Motor neuron (in vitro differentiated cells): ENCODE results near the gene CR1. TPM values are rescaled to one million over a fixed set of nuclear protein-coding genes. Genes with fewer than 3 reads are reported as not detected.
"Not testable (repeated sequence)": the region's sequence is repeated elsewhere in the genome, so short reads cannot be mapped to it uniquely, and the experiment has no call there.

ENCODE experiments used
- ATAC-seq, 8 experiments: fragments of 200-7000 bp; cut with Tn5 transposase; replicated peaks in 6 of 8; 2 replicates each; pipeline ENCODE4 v1.8.0; 2021; ENCODE audit warnings: mild to moderate bottlenecking in 8 of 8, moderate library complexity in 8 of 8
- H3K27ac ChIP-seq, 2 donors: fragments of 250-450 bp; sonication (Bioruptor Pico); 2 replicates each; pipeline ENCODE4 v1.9.0; 2021; ENCODE audit warnings: antibody characterized with exemption in 2 of 2, mild to moderate bottlenecking in 2 of 2, moderate library complexity in 1 of 2
- H3K4me1 ChIP-seq, 2 donors: fragments of 250-450 bp; sonication (Bioruptor Pico); replicated peaks in 1 of 2; 2 replicates each; pipeline ENCODE4 v1.6.1; 2021; ENCODE audit warnings: antibody characterized with exemption in 2 of 2, mild to moderate bottlenecking in 2 of 2, moderate library complexity in 1 of 2
- H3K4me3 ChIP-seq, 5 donors: fragments of 250-450 bp; sonication (Bioruptor Pico); 2 replicates each; pipeline ENCODE4 v1.9.0; 2021; ENCODE audit warnings: antibody characterized with exemption in 5 of 5, mild to moderate bottlenecking in 5 of 5, moderate library complexity in 4 of 5
- WGBS, 10 experiments: fragments of 450-650 bp; shearing (Covaris generic); methylation state at CpG; one replicate each; pipeline ENCODE4 v1.0.0; 2022; 5-methylcytosine and 5-hydroxymethylcytosine counted together
- in situ Hi-C, 9 experiments: fragments of 400-800 bp; cut with MboI; loops; one replicate each; pipeline ENCODE4 v1.15.0; 2021; ENCODE audit warnings: low sequenced_read_pairs in 9 of 9, low pct_unique_long_range_greater_than_20kb in 2 of 9; ENCODE audit not compliant: unreplicated experiment in 9 of 9
- total RNA-seq, 8 experiments: library from RNA; unstranded; fragments of 300-600 nt; gene quantifications; 2 replicates each; pipeline versions ENCODE4 v1.2.3 to v1.2.4, GENCODE V29; 2022

CR1 gene
- total RNA-seq, 8 experiments from 2014 or later: 0.05 to 1.1 (median 0.25) TPM; not detected in 2

DNA sequence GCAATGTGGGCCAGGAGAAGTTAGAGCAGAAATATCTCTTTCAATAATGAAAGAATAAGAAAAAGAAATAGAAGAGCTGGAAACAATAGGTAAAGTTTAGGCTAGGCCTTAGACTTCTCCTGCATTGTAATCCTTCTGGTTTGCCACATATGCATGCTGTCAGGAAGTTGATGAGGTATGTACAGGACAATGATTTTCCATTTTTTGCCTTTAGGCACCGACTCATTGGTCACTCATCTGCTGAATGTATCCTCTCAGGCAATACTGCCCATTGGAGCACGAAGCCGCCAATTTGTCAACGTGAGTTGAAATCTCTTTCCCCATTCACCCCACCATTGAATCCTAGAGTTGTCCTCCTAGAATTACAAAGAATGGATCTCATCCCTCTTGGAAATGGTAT, 79.4 kb downstream of the CR1 start:
- not testable (repeated sequence) for H3K4me3 ChIP-seq, ATAC-seq, H3K27ac ChIP-seq, H3K4me1 ChIP-seq
- in situ Hi-C loops: loop anchor here in 1 of 9 experiments (25.0 kb wide), 1 partner anchor 112 kb away; no protein-coding TSS in a partner anchor
- 40 to 100% (median 83%) methylated on average over 1 to 4 of the region's 4 CpGs; no CpG with 5 or more reads in 2 of the 10 experiments for WGBS, 10 experiments

DNA sequence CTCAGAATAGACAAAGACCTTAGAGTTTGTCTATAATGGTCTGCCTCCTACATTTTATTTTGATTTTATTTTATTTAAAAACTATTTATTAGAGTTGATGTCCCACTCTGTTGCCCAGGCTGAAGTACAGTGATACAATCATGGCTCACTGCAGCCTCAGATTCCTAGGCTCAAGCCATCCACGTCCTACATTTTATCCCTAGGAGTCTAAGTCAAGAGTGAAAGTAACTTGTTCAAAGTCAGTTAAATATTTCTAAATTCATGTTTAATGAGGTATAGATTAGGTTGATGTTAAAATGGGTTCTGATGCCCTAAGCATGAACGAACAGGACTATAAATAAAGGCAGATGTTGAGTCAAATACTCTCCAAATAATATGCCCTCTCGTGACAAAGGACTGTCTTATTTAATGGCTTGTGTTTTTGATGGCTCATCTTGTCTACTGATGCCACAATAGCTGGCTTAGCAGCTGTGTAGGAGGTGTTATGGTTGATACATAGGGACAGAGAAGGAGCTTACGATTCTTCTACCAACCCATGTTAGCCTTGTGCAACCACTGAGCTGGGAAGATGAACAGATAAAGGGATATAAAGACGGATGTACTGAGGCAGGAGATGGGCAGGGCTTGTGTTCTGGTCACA, 83.0 kb downstream of the CR1 start:
- H3K27ac ChIP-seq: no peak overlapping the region
- ATAC-seq: no peak
- in situ Hi-C loops: loop anchor here in 1 of 9 experiments (25.0 kb wide), 1 partner anchor 108 kb away; no protein-coding TSS in a partner anchor
- 10 to 84% (median 56%) methylated on average over 1 to 5 of the region's 5 CpGs for WGBS, 10 experiments
- no peak overlapping the region for H3K4me3 ChIP-seq
- no peaks in the 10 kb centered on the region for H3K4me1 ChIP-seq

DNA sequence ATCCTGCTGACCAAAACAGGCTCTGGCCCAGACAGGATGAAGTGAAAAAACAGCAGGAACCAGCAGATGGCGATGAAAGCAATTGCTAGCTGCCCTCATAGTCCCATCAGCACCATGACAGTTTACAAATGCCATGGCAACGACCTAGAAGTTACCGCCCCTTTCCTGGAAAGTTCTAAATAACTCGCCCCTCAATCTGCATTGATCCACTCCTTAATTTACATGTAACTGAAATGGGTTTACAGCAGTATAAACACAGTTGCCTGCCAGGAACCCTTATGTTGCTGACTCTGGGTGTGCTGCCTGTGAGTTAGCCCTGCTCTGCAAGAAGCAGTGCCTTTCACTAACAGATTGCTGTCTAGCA, 83.5 kb downstream of the CR1 start:
- WGBS, 10 experiments: 0 to 36% (median 9%) methylated on average over 3 to 4 of the region's 4 CpGs; no CpG with 5 or more reads in 4 of the 10 experiments
- no peak overlapping the region for H3K4me3 ChIP-seq
- no peak overlapping the region for H3K27ac ChIP-seq
- in situ Hi-C loops: loop anchor here in 1 of 9 experiments (25.0 kb wide), 1 partner anchor 108 kb away; no protein-coding TSS in a partner anchor
- no peaks in the 10 kb centered on the region for H3K4me1 ChIP-seq
- peak; percentile 32 to 98 (median 68) for ATAC-seq

DNA sequence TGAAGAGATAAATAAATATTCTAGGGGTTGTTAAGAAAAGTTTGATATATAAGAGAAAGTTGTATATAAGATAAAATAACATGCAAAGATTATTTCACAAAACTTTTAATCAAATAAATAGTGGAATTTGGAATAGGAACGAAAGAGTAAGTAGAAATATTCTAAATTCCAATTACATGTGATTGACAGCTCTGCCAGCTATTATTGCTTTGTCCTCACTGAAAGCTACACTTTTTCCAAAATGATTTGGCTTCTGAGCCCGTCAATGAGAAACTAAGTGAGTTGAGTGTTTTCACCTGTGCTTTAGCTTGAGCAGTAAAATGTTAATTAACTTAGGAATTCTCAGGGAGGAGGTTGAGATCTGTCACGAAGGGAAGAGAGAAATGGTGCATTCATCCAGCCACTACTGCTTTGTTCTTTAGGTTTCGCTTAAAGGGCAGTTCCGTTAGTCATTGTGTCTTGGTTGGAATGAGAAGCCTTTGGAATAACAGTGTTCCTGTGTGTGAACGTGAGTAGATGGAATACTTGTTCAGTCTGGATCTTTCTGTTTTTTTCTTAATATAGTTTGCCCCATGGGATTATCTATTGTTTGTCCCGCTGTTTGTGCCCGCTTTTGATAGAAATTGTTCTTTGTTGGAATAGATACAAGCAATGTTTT, 85.7 kb downstream of the CR1 start:
- Histone ChIP-seq H3K27ac (no peak overlapping the region), H3K4me1 (no peaks in the 10 kb centered on the region), H3K4me3 (no peak overlapping the region)
- no peak for ATAC-seq
- in situ Hi-C loops: loop anchor here in 1 of 9 experiments (25.0 kb wide), 1 partner anchor 106 kb away; no protein-coding TSS in a partner anchor
- 44 to 84% (median 65%) methylated on average over 2 to 8 of the region's 8 CpGs for WGBS, 10 experiments

DNA sequence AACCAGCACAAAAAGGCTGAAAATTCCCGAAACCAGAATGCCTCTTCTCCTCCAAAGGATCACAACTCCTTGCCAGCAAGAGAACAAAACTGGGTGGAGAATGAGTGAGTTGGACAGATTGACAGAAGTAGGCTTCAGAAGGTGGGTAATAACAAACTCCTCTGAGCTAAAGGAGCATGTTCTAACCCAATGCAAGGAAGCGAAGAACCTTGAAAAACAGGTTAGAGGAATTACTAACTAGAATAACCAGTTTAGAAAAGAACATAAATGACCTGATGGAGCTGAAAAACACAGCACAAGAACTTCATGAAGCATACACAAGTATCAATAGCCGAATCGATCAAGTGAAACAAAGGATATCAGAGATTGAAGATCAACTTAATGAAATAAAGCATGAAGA, 93.5 kb downstream of the CR1 start:
- ATAC-seq, H3K4me1 ChIP-seq, H3K4me3 ChIP-seq, H3K27ac ChIP-seq: not testable (repeated sequence)
- in situ Hi-C loops: loop anchor here in 1 of 9 experiments (25.0 kb wide), 1 partner anchor 98 kb away; no protein-coding TSS in a partner anchor
- WGBS, 10 experiments: 29 to 100% (median 83%) methylated on average over 1 to 4 of the region's 4 CpGs; no CpG with 5 or more reads in 1 of the 10 experiments

DNA sequence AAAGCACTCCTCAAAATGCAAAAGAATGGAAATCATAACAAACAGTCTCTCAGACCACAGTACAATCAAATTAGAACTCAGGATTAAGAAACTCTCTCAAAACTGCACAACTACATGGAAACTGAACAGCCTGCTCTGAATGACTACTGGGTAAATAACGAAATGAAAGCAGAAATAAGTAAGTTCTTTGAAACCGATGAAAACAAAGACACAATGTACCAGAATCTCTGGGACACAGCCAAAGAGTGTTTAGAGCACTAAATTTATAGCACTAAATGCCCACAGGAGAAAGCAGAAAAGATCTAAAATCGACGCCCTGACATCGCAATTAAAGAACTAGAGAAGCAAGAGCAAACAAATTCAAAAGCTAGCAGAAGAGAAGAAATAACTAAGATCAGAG, 95.2 kb downstream of the CR1 start:
- not testable (repeated sequence) for ATAC-seq, H3K27ac ChIP-seq, H3K4me1 ChIP-seq, H3K4me3 ChIP-seq
- 32 to 91% (median 80%) methylated on average over 3 to 5 of the region's 5 CpGs for WGBS, 10 experiments
- in situ Hi-C loops: loop anchor here in 1 of 9 experiments (25.0 kb wide), 1 partner anchor 96 kb away; no protein-coding TSS in a partner anchor

DNA sequence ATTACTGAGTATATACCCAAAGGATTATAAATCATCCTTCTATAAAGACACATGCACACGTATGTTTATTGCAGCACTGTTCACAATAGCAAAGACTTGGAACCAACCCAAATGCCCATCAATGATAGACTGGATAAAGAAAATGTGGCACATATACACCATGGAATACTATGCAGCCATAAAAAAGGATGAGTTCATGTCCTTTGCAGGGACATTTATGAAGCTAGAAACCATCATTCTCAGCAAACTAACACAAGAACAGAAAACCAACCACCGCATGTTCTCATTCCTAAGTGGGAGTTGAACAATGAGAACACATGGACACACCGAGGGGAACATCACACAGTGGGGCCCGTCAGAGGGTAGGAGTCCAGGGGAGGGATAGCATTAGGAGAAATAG, 98.1 kb downstream of the CR1 start:
- in situ Hi-C loops: loop anchor here in 1 of 9 experiments (25.0 kb wide), 1 partner anchor 93 kb away; no protein-coding TSS in a partner anchor
- not testable (repeated sequence) for ATAC-seq, H3K4me1 ChIP-seq, H3K27ac ChIP-seq, H3K4me3 ChIP-seq
- WGBS, 10 experiments: 0 to 92% (median 77%) methylated on average over 1 to 4 of the region's 4 CpGs; no CpG with 5 or more reads in 4 of the 10 experiments

DNA sequence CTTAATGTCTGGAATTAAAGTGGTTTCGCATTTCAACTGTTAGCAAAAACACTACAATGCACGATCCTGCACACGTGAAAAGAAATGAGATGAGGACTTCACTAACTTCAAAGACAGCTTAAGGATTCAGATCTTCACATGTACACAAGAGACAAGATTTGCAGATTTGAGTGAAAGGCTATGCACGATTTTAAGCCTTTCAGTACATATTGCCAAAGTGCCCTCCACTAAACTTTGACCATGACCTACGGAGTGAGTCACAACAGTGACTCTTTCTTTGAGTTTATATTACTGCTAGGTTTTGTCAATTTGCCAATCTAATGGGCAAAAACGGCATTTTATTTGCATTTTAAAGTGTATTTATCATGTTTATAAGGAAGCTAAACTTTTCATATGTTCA, 107.8 kb downstream of the CR1 start:
- WGBS, 10 experiments: 39 to 87% (median 69%) methylated on average over 2 to 6 of the region's 6 CpGs
- H3K27ac ChIP-seq: no peak overlapping the region
- ATAC-seq: no peak
- no peaks in the 10 kb centered on the region for H3K4me1 ChIP-seq
- H3K4me3 ChIP-seq: no peak overlapping the region
- in situ Hi-C loops: no loop called here

DNA sequence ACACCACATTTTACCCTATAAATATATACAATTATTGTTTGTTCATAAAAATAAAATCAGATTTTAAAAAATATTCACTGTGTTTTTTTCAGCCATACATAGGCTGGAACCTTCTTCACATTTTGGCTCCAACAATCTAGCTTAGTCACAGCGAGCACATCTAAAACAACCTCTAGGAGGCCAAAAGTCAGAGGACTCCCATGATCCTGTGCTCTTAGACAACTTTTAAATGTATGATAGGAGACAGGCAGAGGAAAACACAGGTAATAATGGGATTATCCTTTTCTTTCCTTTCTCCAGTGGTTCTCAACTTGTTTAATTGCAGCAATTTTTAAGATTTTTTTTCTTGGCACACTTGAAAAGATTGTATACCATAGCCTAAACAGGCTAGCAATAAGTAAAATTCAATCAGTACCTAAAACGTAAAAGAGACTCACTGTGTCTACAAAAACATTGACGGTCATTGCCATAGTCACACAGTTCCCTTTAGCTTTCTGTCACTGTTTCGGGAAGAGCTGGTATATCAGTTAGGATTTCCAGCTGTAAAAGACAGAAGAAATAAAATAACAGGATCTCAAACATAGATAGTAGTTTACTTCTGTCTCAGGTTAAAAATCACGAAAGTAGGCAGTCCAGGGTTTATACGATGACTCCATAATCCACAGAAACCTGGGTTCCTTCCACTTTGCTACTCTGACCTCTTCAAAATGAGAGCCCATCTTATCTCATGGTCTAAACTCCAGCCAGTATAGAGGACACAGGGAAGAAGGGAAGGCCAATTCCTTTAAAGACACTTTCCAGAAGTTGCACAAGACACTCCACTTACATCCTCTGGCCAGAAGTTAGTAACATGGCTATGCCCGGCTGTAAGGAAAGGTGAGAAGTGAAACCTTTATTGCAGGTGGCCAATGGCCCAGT, 109.7 kb downstream of the CR1 start:
- no peak for ATAC-seq

DNA sequence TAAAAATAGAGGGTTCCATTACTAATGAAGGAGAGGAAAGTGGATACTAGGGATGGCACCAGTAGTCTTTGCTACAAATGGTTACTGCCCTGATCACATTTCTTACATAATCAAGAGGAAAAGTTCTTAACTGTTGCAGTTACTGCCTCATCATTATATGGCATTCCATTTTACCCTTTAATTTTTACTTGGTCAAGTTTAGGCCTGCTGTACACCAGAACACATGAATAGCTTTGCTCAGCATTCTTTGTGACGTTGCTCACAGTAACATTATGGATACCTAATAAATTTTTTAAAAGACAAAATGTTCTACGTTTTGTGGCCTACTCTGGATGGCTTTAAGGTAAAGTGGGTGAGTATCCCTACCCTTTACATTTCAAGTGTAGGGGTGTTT, 110.4 kb downstream of the CR1 start:
- Histone ChIP-seq H3K4me1 (no peaks in the 10 kb centered on the region), H3K4me3 (no peak overlapping the region), H3K27ac (no peak overlapping the region)
- in situ Hi-C loops: no loop called here
- 0 to 86% (median 72%) methylated on average over 1 to 2 of the region's 2 CpGs; no CpG with 5 or more reads in 2 of the 10 experiments for WGBS, 10 experiments
- no peak for ATAC-seq

More for the DNA sequence above, 109.7 kb downstream of the CR1 start:
- in situ Hi-C loops: no loop called here
- Histone ChIP-seq H3K27ac (no peak overlapping the region), H3K4me1 (no peaks in the 10 kb centered on the region), H3K4me3 (no peak overlapping the region)
- WGBS, 10 experiments: 30 to 100% (median 87%) methylated on average over 1 to 7 of the region's 7 CpGs

DNA sequence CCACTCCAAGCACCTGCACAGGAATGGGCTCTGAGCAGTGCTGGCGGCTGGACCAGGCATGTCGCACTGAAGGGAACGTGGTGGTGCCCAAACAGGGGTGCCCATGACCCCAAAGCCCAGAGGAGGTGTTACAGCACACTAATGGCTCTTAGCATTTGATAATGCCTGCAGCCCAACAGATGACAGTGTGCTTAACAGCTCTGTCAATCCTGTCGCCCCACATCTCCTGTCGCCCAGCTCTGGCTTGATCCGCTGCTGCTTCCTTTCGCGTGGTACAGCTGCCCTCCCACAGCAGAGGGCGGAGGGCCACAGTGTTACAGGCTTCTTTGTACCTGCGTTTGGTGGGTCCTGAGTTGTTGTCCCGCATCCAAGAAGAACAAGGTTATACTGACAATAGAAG, 116.8 kb downstream of the CR1 start:
- no peak for ATAC-seq
- H3K4me3 ChIP-seq: no peak overlapping the region
- H3K4me1 ChIP-seq: no peaks in the 10 kb centered on the region
- in situ Hi-C loops: no loop called here
- WGBS, 10 experiments: 0 to 100% (median 81%) methylated on average over 1 to 9 of the region's 11 CpGs; no CpG with 5 or more reads in 3 of the 10 experiments
- H3K27ac ChIP-seq: no peak overlapping the region

DNA sequence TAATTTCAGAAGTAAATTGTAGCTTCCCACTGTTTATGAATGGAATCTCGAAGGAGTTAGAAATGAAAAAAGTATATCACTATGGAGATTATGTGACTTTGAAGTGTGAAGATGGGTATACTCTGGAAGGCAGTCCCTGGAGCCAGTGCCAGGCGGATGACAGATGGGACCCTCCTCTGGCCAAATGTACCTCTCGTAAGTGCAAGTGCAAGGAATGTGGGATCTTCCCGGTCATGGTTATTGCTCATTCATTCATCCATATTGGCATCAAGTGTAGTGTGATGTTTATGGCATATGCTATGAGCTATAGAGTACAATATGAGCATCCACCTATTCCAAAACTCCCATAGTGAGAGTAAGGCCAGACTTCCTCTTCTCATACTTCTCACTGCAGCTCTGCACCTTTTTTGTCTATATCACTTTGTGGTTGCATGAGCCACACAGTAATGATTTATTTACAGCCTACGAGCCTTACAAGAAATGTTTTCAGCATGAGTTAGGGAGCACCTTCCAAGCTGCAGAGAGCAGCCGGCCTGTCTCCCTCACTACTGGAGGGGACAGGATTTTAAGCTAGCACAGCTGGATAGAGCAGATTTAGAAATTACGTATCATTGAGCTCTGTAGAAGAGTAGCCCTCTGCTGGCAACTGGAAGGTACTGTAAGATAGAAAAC, 124.0 kb downstream of the CR1 start:
- ATAC-seq: peak; percentile 55 to 99 (median 67)
- in situ Hi-C loops: no loop called here
- Histone ChIP-seq H3K4me3 (no peak overlapping the region), H3K27ac (no peak overlapping the region), H3K4me1 (no peaks in the 10 kb centered on the region)
- 0 to 79% (median 50%) methylated on average over 1 to 7 of the region's 7 CpGs for WGBS, 10 experiments
